GM11168 (cell line): ENCODE data around the gene PADI6.
"Not testable (repeated sequence)": the region's sequence is repeated elsewhere in the genome, so short reads cannot be mapped to it uniquely, and the experiment has no call there.

Experiments
- in situ Hi-C: fragments of 300-500 bp; cut with MboI; formaldehyde crosslinking; loops from one replicate; pipeline ENCODE4 v1.12.0; 2022; ENCODE audit warnings: low sequenced_read_pairs; ENCODE audit not compliant: unreplicated experiment

PADI6 gene

DNA sequence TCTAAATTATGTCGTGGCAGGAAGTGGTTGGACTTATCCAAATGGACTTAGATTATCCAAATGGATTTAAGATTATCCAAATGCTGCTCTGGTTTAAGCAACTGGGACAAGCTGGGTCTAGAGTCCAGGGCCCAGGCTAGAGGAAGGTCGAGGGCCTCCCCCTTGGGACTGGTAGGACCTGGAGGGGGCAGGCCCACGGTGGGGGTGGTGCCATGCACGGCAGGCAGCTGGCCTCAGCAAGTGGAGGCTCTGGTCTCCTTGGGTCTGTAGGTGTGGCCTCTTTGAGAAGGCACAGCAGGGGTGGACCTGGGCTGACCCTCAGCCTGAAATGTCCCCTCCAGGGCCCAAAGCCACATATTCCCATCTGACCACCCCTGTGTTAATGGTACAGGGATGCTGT, 29.8 kb downstream of the PADI6 start:
- in situ Hi-C loops: no loop called here

DNA sequence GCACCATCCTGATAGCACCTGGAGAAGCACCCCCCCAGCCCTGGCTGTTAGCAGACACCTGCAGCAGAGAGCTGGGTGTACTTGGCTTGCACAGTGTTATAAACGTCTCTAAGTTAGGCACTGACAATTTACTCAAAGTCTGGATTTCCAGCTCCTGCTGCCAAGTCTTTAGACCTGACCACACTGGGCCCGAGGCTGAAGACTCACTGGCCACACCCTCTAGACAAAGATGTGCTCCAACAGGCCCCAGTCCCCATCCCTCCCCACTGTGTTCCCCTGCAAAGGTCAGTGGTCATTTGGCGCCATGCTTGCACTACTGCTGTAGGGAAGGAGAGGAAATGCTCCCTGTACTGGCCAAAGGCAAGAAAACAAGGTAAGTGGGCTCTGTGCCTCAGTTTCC, 31.1 kb downstream of the PADI6 start:
- in situ Hi-C loops: no loop called here

DNA sequence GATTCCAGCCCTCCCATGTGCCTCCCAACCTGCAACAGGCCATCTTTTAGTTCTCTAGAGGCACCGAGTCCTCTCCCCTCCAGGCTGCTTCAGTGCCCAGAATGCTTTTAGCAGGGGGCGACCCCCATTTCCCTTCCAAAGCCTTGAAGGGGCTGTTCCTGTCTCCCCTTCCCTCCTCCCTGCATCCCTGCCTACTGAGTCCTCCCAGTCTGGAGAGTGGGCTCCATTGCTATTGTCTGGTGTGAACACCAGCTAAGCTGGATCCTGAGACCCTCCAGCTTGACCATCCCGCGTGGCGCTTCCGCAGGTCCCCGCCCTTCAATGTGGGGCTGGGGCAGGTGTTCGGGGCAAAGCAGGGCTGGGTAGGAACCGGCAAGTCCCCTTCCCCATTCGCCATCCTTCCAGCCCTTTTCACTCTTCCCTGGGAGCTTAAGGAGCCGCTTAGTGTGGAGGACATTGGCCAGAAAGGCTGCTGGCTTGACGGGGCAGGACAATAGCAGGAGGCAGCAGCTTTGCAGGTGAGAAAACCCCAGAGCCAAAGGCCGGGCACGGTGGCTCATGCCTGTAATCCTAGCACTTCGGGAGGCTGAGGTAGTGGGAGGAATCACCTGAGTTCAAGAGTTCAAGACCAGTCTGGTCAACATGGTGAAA, 32.2 kb downstream of the PADI6 start:
- in situ Hi-C loops: no loop called here

DNA sequence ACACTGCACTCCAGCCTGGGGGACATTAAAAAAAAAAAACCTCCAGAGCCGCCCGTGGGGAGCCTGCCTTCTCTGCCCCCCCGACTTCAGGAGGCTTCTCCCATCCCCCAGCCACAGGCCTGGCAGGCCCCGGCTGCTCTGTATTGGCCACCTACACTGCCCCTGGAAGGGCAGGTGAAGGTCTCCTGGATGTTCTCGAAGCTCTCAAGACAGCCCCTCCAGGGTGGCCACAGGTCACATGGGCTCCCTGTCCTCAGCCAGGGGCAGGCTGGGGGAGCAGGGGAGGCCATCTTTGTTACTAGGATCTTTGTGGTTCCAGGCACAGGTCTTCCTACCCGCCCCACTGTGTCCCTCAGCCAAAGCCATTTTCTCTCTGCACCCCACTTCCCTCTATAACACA, 32.8 kb downstream of the PADI6 start:
- in situ Hi-C loops: no loop called here

DNA sequence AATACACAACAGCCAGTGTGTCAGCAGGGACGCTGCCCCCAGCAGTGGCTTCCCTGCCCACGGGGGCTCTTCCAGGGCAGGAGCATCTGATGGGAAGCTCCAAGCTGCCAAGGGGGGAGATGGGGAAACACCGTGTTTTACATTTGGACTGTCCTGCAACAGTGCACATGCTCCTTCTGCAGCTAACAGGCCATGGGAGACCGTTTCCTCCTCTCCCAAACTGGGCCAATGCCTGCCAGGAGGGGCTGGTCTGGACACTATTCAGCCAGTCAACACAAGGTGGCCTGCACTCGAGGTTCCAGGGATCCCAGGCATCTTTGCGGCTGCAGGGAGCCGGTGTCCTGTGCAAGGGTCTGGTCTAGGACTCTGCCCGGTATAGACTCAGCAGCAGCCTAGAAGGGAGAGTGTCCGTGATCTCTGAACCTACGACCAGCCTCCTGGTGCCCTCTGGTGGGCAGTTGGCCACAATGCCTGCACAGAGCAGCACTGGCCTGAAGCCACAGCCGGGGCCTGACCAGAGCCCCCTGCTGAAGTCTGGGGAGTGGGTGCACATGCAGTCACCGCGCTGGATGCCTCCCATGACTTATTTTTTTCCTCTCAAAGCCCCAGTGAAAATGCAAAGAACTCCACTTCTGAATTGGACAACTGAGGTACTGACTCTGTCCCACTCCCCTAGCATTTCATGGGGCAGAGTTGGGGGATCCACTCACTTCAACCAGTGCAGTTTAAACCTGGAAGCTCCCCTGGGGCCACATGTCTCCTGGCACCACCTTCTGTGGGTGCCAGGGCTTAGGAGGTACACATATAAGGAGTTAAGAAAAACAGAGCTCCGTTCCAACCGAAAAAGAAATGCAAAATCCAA, 34.1 kb downstream of the PADI6 start:
- in situ Hi-C loops: no loop called here

DNA sequence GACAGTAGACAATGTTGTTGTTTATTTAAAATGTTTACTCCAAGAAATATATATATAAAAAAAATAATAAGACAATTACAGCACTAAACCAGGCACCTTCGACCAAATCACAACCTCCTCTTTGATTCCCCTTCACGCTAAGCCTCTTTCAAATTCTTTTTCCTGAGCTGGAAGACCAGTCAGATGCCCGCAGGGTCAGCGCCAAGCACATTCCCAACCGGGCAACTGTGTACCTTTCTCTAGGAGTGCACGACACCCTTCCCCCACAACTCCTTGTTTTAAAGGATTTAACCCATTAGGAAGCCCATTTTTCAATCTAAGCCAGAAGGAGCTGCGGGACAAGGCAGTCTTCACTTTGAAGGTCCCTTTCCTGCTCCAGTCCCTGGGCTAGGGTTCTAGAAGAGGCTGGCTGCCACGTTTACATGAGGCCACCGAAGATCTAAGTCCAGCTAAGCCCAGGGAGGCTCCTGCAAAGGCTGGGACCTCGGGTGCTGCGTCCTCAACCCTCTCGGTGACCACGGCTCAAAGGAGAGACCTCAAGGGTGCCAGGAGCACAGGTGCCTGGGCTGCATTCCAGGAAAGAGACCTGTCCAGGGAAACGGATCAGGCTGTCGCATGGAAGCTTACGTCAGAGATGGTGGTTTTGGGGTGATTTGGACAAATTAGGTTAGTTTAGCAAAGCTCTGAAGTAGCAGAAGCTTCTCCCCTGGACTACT, 34.9 kb downstream of the PADI6 start:
- in situ Hi-C loops: not testable (repeated sequence)

DNA sequence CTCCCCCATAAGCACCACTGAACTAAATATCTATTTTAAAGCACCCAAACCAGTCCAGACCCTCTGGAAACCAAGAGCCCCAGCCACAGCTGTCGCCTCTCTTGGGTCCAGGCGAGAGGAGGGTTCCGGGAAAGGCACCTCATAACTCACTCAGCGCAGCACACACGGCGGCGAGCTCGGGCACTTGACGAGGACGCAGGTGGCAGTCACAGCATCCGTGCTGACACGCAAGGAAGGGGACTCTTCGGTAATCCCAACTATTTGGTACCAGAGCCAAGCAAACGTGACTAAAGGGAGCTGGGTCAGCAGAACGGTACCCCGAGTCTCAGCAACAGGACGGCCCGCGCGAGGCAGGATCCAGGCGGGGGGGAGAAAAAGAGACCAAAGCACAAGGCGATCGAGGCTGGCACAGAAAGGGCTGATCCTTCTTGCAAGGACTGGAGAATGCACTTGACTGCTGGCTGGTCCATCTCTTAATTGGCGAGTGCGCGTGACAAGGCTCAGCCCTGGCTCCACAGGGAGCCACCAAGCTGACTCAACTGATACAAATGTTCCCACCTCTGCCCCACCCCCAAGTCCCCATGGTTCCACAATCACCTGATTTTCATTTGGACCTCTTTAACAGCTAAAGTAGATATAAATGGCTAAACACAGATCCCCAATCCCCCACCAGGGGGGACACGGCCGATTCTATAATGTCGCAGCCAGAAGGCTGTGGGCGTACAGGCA, 36.0 kb downstream of the PADI6 start:
- in situ Hi-C loops: not testable (repeated sequence)

DNA sequence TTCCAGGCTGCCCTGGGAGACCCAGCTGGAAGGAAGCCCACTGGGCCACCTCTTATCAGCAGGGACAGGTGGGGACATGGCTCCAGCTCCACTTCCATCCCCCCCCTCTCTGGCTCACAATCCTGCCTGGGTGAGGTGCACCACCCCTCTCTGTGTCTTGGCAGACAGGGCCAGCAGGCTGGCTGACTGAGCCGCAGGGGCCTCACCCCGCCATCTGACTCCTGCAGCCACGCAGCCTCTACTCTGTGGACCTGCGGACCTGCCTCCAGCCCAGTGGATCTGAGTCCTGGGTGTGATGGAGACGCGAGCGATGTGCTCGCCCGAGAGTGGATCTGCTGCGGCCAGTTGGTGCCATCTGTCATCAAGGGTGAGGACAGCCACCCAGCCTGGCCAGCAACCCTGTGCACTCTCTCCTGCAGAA, 37.4 kb downstream of the PADI6 start:
- in situ Hi-C loops: no loop called here

DNA sequence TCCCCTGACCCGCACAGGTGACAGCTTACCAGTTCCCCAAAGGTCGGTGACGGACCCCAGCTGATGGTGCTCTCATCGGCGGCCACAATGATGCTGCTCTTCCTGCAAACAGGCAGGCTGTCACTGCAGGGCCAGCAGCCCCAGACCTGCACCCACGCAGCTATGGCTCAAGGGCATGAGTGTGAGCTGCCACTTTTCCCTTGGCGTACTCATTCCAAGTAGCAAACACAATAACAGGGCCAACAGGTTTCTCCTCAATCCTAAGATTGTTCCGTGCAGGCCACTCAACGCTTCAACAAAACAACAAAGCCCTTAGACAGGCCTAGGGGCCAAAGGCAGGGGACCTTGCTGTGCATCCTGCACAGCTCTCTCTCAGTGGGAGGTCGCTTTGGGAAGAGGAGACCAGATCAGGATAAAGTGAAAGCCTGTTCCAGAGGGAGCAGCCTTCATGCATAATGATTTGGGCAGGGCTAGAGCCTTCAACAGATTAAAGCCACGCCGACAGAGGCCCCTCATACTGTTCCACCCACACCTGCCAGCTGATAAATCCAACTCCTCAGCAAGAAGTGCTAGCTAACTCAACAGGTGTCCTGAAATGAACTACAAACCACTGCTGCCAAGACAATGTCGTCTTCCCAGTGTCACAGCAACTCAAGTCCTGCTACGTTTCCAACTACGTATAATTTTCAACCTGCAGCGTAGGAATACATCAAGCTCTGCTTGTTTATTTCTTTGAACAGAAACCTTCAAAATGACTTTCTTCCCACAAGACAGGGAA, 40.3 kb downstream of the PADI6 start:
- in situ Hi-C loops: no loop called here

DNA sequence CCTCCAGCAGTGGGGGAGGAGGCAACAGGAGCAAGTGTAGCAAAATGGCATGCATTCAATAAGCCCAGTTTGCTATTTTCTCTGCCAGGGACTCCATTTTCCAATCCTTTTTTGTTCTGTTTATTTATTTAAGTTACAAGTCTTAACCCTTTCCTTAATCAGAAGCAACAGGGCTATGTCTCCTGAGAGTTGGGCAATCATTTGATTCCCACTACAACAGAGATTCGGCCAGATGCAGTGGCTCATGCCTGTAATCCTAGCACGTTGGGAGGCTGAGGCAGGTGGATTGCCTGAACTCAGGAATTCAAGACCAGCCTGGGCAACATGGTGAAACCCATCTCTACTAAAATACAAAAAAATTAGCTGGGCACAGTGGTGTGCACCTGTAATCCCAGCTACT, 42.0 kb downstream of the PADI6 start:
- in situ Hi-C loops: no loop called here

DNA sequence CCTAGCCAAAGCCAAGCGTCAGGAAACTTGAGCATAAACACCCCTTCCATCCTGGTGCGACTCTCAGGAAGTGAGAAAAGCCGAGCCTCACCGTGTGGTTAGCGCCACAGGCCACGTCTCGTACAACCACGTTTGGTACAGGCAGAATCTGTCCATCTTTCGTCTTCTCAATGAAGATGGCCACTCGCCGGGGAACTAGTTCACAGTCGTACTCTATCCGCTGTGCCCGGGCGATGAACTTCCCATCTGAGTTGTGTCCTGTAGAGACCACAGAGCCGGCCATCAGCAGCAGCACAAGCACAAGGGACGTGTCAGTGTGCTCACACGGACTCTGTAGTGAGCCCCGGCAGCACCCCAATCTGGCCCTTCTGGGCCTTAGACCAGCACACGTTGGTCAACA, 44.4 kb downstream of the PADI6 start:
- in situ Hi-C loops: no loop called here

DNA sequence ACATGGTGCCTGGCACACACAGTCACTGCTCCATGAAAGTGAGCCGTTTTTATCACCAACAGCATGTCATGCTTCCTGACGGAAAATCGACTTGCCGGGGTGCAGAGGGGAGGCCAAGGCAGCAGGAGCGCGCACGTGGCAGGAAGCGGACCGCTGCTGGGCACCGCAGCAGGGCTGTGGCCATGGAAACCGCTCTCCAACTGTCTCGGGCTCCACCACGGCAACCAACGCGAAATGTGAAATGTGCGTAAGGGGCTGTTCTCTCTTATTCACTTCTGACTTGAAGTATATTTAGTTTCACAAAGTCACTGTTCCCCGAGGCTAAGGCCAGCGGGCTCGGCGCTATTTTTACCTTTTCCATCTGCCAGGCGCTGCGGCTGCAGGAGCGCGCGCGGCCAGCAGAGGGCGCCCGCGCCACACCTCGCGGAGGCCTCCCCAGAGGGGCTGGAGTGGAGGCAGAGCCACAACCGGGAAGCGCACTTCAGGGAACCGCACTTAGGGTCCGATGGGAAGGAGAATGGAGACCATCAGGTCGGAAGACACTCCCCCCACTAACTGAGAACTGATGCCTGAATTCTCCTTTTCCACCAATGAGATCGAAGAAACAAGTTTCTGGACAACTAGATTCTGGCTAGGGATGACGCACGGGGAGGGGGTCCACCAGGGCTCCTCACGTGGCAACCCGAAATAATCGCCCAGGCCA, 47.8 kb downstream of the PADI6 start:
- in situ Hi-C loops: no loop called here

DNA sequence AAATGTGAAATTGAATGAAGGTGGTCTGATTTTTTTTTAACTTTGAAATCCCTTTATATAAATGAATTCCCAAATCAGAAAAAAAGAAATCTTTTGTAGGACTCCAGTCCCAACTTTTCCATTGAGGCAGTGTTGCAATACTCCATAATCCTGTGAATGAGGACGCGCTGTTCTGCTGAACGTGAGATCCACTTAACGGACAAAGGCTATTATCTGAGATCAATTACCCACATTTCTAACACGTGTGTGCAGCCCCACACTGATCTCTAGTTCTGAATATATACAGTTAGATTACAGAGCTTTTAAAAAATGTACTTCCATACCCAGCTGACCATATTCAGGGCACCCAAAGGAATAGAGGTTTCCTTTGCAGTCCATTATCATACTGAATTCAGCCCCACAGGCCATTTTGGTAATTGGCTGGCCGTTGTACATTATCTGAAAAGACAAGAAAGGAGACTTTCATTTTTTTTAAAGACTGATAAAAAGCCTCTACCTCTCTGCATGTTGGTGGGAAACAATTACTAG, 48.5 kb downstream of the PADI6 start:
- in situ Hi-C loops: no loop called here

DNA sequence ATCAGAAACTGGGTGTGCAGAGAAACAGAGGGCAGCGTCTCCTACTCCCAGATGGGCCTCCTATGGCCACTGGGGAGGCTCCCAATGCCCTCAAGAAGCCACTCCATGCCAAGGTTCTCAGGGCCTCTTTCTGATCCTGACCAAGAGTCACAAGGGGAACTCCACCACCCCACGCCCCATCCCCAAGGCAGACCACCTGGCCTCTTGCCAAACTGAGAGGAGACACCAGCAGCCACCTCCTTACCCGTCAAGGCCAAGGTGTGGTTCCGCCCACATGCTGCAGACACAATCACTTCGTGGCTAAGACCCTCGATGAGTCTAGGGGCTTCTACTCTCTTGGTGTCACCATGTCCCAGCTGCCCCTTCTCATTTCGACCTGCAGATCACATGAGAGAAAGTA, 50.5 kb downstream of the PADI6 start:
- in situ Hi-C loops: no loop called here

DNA sequence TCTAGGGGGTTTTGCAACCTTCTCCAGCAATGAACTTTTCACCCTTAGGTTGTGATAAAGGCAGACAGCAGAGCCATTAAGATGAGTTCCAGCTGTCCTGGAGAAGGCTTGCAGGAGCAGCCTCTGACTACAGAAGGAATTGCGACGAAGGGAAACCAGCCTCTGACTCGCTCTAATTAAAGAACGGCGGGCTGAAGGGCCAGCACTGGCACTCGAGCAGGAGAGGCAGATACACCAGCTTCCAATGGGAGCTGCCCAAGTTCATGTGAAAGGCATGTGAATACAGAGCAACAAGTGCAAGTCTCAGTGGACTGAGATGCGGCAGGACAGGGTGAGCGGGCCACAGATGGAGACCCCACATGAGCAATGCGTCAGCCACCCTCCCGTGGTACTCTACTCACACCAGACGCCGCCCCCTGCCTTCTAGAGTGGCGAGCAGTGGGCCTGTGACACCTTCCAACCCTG, 51.8 kb downstream of the PADI6 start:
- in situ Hi-C loops: no loop called here

DNA sequence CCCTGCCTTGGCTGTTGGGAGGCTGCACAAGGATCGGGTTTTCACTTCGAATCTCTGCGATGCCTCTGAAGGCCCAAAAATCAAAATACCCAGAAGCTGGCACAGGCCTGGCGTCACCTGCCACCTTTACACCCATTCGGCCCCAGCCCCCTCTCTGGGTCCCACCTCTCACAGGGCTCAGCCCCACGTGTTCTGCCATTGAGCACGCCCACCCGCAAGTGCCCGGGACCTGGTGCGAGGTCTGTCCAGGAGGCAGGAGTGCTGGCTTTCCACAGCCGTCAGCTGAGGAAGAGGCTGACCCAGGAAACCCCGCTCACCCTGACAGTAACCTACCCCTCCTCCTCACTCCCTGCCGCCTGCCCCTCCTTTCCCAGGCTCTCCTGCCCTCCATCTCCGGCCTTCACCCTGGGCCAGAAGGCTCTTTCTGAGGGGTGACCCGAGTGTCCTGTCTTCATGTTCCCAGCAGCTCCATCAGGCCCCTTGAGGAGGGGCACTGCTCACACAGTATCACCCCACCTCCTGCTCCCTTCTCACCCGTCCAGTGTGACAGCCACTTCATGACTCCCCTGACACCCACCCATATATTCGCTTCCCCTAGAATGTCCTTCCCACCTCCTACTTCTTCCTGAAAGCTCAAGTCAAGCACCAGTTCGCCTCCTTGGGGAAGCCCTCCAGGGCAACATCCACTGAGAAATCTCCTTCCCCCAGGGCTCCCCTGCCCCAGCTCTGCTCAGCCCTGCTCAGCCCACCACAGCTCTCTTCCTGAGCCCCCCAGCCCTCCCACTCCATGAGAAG, 54.0 kb downstream of the PADI6 start:
- in situ Hi-C loops: no loop called here

DNA sequence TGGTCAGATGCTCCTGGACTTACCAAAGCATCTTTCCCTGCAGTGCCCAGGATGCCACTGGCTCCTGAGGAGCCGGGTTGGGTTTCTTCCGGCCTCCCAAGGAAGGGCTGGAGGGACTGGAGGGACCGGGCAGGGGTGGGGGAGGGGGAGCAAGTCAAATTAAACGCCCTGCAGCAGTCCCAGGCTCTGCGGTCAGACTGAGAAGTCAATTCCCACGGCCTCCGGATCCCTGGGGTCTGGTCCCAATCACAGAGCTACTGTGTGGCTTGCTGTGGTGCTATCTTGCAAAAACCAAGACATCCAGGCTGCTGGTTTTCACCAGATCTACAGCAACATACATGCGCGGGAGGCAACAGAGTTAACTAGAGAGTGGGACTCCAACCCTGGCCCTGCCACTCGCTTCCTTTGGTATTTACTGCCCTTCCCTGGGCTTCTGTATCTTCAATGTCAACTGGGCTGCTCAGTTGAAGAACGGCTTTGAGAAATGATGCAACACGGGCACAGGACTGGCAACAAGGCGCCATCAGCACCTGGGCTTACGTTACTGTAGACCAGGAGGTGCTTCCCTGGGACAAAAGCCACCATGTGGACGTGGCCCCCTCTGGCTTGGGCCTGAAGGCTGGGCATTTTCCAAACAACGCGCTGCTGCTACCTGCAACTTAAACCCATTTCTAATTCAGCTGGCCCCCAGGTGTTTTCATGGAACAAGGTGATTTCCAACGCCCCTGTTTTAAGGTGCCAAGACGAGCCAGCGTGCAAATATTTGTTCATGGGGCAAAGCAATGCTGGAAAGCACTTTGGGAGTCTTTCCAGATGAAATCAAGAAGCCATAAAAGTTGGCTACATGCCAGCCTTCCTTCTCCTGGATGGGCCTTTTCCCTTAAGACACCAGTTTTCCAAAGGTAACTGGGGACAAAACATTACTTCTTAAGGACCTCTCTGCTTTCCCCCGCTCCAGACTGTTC, 56.0 kb downstream of the PADI6 start:
- in situ Hi-C loops: no loop called here
